ENCODE results near the gene UBE2S.

Gene UBE2S

DNA sequence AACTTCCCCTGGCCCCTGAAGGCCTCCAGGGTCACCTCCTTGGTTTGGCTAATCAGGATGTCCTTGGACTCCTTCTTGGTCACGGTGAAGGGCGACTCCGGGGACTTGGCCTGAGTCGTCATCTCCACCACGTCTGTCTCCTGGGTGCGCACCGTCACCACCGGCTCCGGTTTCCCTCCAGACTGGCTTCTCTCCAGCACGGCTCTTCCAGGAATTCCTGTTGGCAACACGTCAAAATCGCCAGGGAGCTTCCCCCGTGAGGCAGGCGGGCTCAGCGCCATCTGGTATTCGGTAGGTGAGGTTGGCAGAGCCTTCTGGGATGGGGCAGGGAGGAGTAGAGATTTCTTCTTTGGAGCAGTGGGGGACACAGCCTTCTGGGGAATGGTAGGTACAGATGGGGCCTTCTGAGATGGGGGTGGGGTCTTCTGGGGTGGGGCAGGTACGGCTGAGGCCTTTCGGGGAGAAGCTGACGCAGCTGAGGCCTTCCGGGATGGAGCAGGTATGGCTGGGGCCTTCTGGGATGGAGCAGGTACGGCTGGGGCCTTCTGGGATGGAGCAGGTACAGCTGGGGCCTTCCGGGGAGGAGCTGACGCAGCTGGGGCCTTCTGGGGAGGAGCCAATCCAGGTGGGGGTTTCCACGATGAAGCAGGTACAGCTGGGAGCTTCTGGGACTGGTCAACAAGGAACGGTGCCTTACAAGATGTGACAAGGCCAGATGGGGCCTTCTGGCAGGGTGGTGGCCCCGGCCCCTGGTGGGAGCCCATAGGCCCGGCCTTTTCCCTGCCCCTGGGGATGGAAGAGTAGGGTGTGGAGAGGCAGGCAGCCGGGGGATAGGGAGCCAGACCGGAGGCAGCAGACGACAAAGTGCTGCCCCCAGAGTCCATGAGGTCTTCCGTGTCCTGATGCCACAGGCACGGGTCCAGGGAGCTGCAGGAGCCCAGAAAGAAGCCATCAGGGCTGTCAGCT, 48.4 kb downstream of the UBE2S start:
- DNase-seq, result no peak

DNA sequence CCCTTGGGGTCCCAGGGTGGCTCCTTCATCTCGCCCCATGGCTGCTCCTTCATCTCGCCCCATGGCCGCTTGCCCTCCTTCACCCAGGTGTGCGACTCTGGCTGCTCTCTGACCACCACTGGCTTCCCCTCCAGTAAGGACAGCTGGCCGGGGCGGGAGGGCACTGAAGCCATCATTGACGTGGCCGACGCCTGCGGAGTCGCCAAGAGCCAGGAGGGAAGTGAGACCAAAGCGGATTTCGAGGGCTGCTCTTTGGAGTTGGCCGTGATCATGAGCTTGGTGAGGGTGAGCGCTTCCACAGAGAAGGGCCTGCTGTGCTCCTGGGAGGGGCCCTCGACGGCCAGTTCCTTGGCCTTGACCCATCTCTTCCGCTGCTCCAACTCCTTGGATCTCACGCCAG, 49.1 kb downstream of the UBE2S start:
- no peak for DNase-seq

DNA sequence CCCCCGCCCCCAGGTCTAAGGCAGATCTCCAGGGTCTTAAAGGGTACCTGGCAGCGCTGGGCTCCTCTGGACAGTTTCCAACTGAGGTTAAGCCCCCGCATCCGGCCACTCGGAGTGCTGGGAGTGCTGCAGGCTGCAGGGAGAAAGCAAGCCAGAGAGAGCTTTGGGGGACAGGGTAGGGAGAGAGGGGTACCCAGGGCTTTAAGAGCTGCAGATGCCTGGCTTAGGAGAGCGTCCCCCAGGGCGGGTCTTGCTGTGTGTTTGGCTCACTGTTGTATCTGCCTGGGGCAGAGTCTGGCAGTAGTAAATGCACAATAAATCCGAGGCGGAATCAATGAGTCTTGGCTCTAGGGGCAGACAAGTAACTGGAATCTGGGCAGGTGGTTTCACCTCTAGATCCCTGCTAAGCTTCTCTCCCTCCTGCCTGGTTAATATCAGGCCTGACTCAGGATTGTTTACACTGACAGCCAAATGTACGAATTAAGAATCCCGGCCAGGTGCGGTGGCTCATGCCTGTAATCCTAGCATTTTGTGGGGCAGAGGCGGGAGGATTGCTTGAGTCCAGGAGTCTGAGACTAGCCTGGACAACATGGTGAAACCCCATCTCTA, 52.3 kb downstream of the UBE2S start:
- no peak for DNase-seq

DNA sequence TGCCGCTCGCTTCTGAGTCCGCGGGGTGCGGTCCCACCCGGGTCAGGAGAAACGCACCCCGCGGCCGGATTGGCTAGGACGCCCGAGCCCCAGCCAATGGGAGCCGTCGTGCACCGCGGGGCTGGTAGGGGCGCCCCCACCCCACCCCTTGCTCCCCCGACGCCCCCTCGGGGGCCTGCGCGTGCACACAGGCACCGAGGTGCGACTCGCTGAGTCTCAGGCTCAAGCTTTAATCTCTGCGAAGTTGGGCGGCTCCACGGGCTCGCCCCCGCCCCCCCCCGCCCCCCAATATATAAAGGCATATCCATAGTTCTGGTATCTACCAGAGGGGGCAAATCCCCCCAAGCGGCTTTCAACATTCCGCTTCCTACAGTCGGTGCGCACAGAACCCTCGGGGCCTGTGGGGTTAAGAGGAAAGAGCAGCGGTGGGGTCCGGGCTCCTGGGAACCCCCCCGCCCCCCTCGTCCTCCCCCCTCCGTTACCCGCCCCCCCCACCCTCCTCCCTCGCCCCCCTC, 52.8 kb downstream of the UBE2S start, which contains the start of gene COX6B2:
Gene COX6B2, minus strand, starts transcription at position 22 of the 515 bp plus-strand sequence. CDS start 198 bp downstream, outside the sequence.
- no peak for DNase-seq

DNA sequence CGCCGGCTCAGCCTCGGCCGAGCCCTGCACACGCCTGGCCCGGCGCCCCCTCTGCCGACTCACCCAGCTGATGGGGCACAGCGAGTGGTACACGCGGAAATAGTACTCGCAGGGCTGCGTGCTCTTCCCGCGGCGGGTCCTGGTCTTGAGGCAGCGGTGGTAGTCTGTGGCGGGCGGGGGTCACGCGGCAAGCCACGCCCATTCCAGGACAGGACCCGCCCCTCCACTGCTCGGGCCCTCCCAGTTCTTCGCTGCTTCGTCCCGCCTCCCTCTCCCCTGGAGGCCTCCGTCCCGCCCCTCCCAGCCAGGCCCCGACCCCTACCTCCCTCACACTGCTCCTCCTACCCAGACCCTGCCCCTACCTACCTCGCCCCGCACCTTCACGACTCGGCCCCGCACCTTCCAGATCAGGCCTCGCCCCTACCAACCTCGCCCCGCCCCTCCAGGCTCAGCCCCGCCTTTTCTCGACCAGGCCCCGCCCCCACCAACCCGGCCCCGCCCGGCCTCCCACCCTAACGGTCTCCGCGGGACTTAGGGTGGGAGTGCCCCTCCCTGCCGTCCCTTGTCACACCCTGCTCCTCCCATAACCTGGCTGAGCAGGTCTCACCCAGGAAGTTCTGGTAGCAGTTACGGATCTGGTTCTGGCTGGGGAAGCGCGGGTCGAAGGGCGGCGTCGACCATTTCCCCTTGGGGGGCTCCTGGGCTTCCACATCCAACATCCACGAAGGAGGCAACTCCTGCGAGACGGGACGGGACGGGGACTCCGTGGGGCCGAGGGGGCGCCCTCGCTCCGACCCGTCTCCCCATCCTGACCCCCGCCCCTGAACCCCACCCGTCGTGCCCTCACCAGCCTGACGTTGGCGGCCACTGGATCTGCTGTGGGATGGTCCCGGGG, 53.5 kb downstream of the UBE2S start:
- no peak for DNase-seq

DNA sequence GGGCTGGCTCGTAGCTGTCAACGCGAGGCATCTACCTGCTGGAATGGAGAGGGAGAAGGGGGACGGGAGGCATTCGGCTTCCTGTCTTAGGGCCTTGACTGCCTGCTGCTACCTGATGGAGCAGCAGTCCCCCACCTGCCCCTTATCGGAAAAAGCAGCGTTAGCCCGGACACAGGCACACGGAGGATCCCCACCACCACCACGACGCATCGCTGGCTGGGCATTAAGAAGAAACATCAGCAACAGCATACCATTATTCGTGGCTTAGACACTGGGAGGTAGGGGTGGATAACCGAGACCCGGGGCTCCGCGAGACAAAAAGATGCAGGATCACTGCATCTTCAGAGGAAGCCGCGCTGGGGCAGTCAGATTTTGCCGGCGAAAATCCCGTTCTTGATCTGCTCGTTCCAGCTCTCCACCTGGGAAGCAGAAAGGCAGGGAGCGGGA, 54.2 kb downstream of the UBE2S start:
- DNase-seq, result no peak

DNA sequence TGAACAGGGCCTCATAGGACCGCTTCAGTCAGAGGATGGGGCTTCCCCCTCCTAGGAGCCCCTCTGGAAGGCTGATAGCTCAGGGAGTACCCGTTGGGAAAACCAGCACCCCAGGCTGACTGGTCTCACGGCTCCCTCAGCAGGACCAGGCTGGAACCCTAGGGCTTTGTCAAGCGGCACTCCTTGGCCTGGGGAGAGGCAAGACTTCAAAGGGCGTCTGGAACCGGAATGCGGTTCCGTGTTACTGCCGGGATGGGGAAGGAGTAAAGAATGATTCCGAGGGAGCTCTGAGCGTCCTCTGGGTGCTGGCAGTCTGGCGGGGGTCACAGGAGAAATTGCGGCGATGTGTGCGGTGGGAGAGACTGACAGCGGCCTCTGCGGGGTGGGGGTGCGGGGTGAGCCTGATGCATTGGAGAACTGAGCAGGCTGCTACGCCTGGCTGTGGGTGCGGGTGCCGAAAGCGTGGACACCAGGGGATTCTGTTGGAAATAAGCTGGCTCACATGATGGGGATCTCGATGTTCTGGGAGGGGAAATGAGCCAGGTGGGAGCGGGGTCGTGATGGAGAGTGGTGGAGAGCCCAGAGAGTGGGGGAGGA, 54.9 kb downstream of the UBE2S start:
- DNase-seq, result no peak

DNA sequence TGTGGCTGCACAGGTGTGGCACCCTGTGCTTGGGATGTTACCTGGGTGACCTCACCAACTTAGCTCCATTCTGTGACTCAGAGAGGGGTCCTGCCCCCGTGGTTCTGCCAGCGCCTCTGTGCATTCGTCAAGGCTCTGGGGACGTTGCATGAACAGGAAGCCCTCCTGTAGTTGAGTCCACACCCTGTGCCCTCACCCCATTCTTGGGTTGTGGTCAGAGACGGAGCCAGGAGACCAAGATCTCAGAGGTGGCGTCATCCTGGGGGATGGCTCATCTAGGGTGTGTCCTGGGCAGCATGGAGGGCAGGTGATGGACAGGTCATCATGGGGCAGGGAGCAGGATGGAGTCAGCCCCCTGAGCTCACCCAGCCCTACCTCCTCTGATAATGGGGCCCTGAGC, 55.5 kb downstream of the UBE2S start:
- no peak for DNase-seq

DNA sequence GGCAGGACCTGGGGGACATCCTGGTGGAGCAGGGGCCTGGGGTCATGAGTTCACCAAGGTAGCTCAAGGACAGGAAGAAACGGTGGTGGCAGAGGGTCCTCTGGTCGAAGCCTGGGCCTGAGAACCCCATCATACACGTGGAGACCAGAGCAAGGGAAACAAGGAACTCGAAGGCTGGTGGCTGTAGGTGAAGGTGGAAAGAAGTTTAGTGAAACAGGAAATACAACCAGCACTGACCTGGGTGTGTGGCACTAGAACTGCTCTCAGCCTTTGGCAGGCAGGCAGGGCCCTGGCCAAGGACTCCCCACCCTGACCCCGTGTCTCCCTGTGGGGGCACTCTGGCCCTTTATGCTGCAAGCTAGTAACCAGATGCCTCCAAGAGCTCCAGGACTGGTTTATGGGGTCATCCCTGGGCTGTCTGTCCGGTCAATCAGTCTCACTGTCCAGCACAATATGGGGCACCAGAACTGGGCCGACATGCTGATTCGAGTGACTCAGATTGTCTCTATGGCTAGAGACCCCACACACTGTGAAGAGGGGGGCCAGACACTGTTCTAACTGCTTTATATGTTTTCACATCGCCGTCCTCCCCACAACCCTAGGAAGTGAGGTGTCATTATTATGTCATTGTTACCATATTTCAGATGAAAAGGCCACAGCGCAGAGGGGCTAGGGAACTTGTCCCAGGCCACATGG, 56.8 kb downstream of the UBE2S start:
- DNase-seq, result no peak

Measured in NCI-H187 treated with DMSO at 0.1 percent for 48 hours (cell line).